Stimulated activated CD4-positive, alpha-beta T cell treated with anti-CD3 and anti-CD28 coated beads, Interleukin-4, amount 100 ng/mL, for 24 hours (primary cell): ENCODE results near the gene PRKCA.

Experiments used
- DNase-seq: peaks from one replicate; pipeline ENCODE4 v3.0.0-alpha.2; 2020

Gene PRKCA

DNA sequence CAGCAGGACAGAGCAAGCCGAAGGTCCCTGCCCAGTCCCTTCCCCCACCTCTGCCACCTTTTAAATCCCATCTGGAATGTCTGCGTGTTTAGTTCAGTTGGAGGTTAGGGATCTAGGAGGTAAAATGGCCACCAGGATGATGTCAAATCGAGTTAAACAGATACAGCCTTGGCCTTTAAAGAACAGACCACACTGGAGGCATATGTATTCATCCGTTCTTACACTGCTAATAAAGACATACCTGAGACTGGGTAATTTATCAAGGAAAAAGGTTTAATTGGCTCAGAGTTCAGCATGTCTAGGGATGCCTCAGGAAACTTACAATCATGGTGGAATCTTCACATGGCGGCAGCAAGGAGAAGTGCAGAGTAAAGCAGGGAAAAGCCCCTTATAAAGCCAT is 364.7 kb downstream of the PRKCA start:
- DNase-seq = no peak

DNA sequence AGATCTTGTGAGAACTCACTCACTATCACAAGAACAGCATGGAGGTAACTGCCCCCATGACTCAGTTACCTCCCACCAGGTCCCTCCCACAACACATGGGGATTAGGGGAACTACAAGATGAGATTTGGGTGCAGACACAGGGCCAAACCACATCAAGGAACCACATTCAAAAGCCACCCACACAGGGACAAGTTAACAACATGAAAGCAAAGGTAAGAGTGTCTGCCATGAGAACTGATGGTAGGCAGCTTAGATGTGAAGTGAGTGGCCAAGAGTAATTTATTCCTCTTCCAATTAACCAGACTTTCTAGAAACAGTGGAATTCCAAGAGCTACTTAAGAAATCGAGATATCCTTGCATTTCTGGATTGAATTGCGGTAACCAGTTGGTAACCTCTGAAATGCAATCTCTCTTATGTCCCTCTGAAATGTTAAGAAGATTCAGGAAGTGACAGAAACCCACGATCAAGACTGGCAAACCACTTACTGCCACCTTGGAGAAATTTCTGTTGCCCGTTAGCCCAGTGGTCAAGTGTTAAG is 365.1 kb downstream of the PRKCA start:
- peak; percentile 77 for DNase-seq

DNA sequence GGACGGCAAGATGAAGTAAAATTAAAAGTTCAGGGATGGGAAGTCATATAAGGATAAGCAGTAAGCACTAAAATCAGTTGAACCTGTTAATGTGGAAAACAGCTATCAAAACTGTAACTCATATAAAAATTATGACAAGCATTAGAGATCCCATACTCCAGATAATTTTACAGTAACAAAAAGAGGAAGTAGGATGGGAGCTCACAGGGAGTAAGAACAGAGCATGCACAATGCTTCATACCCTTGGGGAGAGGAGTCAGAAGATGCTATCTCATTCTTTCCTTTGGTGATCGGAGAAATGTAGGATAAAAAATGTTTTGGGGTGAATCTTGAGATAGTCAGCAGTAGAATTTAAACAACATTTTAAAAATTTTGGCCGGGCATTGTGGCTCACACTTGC is 367.8 kb downstream of the PRKCA start:
- DNase-seq = no peak

DNA sequence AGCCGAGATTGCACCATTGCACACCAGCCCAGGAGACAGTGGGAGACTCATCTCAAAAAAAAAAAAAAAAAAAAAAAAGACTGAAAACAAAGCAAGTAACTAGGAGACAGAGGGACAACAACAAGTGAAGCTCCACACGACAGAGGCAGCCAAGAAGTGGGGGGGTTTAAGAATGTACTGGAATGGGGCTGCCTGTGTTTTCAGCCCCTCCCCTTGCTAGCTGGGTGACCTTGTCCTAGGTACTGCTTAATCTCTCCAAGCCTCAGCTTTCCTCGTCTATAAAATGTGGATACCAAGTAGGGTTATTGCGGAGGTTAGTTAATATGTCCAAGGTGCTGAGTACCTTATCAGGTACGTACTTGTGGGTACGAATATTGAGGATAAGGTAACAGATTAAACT is 368.7 kb downstream of the PRKCA start:
- DNase-seq = no peak

DNA sequence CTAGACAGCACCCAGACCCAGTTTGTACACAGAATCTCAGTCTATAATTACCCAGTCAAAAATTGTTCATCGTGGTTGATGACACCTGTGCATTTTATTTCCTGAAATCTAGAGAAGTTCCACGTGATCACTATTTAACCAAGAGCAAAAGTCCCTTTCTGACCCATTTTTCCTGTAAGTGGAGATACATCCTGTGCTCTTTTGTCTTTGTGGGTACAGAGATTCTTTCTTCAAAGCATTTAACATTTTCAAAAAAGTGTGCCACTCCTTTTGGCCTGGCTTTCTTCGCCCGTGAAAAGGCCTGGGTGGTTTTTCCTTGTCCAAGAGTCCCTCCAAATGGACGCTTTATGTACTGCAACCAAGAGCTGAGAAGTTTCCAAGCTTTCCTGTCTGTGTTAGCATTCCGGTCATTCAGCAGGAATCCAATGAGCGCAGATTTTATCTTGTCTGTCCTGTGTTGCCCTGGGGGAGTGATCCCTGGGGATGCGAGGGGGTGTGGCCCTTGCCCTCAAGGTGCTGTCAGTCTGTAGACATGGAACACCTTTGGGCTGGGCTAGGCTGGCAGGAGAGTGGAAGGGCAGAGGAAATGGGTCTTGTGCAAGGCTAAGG is 371.4 kb downstream of the PRKCA start:
- DNase-seq = peak; percentile 55

DNA sequence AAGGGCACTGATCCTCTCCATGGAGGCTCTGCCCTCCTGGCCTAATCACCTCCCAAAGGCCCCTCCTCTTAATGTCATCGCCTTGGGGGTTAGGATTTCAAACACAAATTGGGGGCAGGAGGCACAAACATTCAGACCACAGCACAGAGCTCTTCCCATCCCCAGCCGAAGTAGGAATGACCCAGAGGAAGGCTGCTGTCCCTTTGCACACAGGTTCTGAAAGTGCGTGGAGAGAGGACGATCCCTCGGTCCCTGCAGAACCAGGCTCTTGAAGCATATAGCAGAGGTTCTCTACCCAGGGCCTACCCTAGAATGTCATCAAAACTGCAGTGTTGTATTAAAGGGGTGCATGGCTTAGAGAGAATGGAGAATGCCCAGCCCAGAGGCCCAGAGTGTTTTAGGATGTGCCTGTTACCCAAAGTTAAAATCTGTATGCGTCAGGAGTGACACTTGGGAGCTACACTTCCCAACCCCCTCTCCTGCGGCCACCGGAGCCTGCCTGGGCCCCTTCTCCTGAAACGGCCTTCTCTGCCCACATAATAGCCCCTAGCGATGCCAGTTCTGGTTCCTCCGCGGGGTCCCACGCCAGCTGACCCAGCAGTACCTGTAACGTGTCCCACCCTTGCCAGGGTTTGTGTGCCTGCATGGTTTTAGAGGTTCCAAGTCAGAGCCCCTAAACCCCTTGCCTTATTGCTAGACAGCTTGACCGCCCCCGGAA is 373.0 kb downstream of the PRKCA start:
- no peak for DNase-seq

DNA sequence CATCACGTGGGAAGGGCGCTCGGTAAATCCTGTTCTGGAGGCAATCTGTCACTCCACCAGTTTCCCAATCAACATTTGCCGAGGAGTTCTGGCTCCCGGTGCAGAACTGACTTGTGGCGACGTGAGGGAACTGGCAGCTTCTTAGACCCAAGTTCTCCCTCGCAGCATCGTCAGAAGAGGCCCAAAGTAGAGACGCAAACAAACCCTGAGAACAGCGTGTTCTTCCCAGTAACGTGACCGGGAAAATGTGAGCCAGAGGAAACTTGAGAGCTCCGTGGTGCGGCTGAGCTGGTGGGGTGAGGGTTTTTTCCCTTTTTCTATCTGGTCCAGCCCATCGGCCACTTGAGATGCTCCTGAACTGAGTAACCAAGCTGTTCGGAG is 373.6 kb downstream of the PRKCA start:
- DNase-seq = no peak

DNA sequence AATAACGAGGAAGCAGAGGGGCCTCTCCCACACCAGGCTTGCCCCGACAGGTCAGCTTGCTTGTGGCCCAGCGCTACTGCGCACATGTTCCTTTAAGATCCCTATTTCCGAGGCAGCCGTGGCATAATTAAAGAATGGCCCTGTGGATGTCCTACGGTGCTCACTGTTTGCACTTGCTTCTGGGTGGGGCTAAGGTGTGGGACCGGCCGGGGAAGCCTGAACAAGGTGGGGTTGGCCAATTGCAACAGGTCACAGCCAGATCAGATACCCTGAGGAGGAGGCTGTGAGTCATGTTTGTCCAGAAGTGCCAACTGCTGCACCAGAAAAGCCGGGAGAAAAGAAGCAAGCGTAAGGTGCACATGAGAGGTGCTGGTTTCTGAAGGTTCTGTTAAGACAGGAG is 374.0 kb downstream of the PRKCA start:
- no peak for DNase-seq

DNA sequence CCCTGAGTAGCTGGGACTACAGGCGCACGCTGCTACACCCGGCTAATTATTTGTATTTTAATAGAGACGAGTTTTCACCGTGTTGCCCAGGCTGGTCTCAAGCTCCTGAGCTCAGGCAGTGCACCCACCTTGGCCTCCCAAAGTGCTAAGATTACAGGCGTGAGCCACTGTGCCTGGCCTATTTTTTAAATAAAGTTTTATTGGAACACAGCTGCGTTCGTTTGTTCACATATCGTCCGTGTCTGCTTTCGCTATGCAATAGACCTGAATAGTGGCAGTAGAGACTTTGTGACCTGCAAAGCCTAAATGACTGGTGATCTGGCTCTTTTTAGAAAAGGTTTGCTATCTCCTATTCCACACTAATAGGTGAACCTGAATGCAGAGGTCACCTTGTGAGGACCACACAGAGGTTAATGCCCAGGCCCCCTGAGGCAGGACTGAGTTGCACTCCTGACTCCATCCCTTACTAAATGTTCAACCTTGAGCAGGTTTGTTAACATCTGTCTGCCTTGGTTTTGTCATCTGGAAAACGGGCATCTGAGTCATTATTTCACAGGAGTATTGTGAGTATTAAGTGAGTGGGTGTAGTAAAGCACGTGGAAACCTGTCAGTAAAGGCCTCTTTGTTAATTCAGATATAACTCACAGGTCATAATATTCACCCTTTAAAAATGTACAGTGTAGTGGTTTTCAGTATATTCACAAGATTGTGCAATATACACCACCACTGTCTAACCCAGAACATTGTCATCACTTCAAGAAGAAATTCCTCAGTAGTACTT is 375.0 kb downstream of the PRKCA start:
- DNase-seq = peak; percentile 33

DNA sequence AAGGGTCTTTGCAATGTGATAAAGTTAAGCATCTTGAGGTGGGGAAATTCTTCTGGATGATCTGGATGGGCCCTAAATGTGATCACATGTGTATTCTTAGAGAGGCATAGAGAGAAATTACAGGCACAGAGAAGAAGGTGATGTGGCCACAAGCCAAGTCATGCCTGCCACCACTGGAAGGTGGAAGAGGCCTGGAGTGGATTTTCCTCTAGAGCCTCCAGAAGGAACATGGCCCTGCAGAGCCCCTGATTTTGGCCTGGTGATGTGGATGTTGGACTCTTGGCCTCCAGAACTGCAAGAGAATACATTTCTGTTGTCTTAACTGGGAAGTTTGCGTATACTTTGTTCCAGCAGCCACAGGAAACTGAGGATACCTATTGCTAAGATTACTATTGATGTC is 375.6 kb downstream of the PRKCA start:
- no peak for DNase-seq

DNA sequence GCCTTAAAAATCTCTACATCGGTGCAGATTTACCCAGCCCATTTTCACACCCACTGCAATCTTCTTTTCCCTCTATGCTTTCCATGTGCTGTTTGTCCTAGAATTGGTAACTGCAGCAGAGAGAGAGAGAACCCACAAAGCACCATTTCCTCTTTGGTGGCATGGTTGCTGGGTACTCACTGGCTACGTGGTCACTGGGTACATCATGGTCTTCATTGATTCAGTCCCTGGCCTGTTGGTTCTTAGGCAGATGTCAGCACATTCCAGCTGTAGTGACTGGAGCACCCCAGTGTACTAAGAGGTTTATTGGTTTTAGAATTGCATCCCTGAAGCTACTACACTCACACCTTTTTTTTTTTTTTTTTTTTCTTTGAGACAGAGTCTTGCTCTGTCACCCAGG is 376.4 kb downstream of the PRKCA start:
- no peak for DNase-seq

DNA sequence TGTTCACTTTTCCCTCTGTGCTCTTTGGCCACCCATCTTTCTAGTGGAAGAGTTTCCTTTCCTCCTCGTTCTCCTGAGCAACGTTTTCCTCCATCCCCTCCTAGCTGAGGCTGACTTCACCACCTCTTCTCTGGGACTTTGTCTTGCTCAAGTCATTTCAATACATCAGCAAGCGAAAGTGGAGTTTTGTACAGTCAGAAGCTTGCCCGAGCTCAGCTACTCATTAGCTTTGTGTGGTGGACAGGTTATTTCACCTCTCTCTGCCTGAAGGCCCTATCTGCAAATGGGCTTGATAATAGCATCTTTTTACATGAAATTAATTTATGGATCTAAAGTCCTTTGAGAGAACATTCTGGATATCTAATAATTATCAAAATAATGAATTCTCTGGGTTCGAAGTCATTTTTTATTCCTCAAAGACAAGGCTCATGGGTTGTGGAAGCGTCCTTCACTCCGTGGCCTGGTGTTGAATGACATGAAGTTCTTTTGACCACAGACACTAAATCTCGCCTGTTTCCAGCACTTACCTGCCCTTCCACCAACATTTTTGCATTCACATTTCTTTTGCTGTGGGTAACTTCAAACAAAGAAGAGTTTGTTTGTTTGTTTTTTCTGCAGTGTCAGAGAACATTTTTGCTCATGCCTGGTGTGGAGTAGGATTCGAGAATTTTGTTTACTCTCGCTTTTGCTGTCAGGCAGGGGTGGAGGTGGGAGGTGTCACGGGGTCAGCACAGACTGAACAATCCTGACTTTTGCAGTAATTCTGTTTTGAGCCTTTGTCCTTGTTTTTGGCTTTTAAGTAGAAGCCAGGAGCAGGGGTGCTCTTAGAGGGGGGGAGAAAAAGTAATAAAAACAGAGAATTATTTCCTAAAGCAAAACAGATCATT is 377.5 kb downstream of the PRKCA start:
- DNase-seq = no peak

DNA sequence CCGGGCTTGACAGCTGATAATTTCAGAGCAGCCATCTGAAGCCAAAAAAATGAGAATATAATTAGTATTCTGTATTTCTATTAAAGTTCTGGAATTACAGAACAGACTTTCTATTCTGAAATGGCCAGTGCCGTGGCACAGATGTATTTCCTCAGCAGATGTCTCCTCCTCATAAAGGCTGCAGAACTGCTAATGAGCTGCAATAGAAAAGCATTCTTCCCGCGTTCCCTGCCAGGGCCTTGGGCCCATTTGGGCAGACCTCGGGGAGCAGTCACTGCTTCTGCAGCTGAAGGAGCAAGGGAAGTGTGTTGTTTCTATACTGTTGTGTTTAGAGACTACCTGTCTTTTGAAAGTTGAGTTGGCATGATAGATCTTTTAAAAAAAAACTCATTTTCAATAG is 379.9 kb downstream of the PRKCA start:
- DNase-seq = no peak

DNA sequence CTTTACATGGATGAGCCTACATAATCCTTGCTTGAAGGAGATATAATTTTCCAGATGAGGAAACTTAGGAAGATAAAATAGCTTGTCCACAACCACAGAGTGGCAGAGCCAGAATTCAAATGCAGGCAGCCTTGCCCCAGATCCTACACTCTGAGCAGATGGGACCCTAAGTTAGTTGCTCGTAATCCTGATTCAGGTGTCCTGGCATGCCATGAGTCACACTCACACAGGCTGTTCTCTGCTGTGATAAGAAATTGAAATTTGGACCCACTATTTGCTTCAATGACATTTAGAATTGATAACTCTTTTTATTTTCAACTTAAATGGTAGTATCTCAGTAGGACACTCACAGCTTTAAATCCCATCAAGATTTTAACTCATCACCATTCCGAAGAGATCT is 381.8 kb downstream of the PRKCA start:
- DNase-seq = no peak

DNA sequence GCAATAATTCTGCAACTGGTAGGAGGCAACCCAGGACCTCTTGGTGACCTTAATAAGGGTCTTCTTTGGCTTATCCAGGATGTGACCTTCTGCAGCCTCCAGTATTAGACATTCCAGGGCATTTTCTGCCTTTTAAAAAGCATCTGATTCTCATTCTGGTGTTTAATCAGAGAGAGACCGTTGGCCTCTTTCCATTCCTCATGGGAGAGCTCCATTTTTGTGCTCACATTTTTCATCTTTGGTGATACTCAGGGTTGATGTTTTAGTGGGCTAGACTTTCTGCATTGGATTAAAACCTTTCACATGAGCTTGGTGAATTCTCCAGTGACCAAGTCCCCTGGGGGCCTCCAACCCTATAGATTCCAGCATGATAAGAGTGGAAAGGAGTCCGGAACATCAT is 382.3 kb downstream of the PRKCA start:
- no peak for DNase-seq

DNA sequence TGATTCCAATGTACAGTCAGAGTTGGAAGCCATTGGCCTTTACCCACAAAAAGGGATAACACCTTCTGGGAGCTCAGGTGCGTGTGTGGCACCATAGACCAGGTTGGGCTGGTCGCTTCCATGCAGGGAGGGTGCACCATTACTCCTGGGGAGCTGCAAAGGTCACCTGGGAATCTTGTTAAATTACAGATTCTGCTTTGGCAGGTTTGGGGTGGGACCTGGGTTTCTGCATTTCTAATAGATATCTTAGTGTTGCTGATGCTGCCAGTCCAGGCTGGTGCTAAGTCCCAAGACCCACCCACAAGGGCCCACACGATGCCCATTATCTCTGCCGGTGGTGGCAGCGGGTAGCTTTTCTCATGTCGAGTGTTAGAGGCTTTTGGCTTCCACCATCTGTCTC is 384.2 kb downstream of the PRKCA start:
- DNase-seq = no peak

DNA sequence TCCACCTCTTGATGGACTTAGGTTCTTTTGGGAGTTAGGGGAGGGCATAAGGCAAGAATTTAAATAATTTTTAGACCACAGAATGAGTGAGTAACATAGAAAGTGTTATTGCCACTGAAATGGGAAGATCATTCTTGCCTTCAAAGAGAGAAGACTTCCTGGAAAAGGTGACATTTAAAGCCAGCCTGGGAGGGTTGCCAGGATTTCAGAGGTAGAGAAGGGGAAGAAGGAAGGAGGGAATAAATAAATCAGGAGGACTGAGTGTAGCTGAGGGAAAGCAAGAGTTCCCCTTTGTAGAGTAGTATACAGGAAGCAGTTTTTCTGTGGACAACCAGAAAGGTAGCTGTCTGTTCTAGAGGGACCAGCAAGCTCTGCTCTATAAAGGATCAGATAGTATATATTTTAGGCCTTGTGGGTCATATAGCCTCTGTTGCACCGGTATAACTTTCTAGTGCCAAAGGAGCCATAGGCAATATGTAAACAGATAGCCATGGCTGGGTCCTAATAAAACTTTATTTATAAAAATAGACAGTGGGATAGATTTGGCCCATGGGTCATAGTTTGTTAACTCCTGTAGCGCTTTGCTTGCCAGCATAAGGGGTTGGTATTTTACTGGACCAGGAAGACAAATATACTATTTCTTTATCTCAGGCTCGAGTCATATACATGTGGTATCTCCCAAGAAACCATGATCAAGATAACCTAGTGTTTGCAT is 385.3 kb downstream of the PRKCA start:
- no peak for DNase-seq

DNA sequence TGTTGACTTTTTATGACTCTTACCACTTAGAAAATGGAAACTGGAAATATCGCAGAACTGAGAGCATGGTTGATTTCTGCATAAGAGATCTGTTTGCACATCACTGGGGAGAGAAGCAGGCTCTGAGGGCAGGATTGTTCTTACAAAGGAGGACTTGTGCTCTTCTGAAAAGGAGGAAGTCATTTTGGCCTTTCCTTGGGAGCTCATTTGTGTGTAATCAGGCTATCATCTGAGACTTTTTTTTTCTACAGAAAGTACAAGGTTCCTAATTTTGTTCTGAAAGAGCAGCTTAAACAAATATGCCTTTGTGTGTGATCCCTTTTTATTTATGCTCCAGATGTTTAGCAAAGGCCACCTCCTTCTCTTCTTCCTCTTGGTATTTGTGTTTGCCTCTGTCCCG is 386.8 kb downstream of the PRKCA start:
- DNase-seq = no peak

DNA sequence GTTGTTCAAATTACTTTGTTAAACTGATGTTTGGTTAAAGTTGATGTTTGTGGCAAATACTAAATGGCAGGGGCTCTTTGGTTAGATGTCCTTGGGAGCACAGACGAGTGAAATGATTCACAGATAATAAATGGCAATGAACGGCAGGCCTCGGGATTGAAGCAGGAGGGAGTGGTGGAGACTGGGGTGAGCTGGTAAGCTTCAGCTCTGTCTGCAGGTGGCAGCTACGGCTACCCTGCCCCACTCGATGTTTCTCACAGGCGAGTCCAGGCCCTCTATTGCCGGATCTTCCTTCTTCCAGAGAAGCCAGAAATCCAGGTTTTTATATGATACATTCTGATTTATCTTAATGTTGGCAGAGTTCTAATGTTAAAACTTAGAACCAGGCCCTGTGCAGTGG is 387.8 kb downstream of the PRKCA start:
- no peak for DNase-seq

DNA sequence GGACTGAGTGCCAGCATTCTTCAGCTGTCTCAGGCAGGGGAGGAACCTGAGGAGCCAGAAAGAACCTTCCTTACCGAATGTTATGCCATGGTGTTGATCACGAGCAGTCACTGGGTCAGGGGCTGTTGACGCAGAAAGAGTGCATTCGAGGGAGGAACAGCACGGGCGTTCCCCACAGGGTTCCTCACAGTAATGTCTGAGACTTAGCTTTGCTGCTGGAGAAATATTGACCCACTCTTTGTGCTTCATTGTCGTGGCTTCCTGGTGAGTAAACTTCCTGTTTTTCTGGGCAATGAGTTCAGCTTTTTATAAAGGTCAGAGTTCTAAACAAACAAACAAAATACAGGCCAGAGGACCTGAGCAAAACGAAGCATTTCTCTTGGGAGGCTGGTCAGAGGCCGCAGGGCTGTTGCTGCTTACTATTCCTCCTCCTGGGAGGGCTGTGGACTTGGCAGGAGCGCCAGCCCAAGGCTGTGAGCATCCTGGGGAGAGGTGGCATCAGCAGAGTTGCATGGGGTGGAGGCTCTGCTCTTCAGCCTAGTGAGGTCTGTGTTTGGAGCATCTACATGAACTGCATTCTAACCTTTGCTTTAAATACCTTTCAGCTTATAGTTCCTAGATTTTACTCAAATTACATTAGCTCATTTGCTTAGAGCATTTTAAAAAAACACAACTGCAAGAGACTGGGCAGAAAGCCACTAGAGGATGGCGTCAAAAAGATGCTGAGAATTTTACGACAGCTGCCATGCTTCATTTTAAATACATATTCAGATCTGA is 389.4 kb downstream of the PRKCA start:
- no peak for DNase-seq

DNA sequence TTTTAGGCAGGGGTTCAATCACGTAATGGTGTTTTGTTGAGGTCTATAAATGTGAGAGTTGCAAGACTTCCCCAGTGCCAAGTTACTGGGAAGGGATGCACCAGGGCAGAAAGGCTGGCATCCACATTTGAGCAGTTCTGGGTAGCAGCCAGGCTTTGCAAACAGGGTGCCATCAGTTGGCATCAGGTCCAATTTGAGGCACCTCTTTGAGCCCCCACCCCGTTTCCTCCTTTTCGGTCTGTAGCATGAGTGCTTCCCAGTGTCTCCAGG is 389.9 kb downstream of the PRKCA start:
- no peak for DNase-seq

DNA sequence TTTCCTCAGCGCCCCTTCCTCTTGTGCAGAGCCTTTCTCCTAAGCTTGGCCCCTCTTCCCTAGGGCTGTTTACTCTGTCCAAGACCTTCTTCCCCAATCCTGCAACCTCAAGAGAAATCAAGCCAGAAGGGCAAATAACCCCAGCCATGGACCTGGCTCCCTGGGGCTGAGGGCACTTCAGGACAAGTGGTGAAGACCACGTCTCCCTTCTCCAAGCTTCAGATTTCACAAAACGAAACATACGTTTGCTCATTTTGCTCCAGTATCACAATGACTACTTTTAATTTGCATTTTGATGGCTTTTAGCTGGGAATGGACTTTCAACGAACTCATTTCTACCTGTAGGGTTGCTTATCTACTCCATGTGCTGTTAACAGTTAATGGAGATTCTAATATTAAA is 392.7 kb downstream of the PRKCA start:
- DNase-seq = no peak
